Endothelial cell (in vitro differentiated cells): ENCODE results near the gene PTPRM. TPM values are rescaled to one million over a fixed set of nuclear protein-coding genes. Genes with fewer than 3 reads are reported as not detected.

Source experiments
- DNase-seq: peaks from one replicate; pipeline ENCODE4 v3.0.0; 2021; ENCODE audit warnings: low spot score
- H3K27ac Mint-ChIP-seq: one replicate; pipeline ENCODE4 v1.8.0; 2021; ENCODE audit warnings: mixed read lengths, inconsistent platforms; ENCODE audit not compliant: unreplicated experiment
- H3K27me3 Mint-ChIP-seq: one replicate; pipeline ENCODE4 v1.8.0; 2021; ENCODE audit warnings: mild to moderate bottlenecking, moderate library complexity, mixed read lengths, inconsistent platforms; ENCODE audit not compliant: unreplicated experiment
- H3K36me3 Mint-ChIP-seq: one replicate; pipeline ENCODE4 v1.8.0; 2021; ENCODE audit warnings: mild to moderate bottlenecking, low read depth, mixed read lengths, inconsistent platforms; ENCODE audit not compliant: unreplicated experiment
- H3K4me1 Mint-ChIP-seq: one replicate; pipeline ENCODE4 v1.8.0; 2021; ENCODE audit warnings: mild to moderate bottlenecking, mixed read lengths, inconsistent platforms; ENCODE audit not compliant: unreplicated experiment
- H3K4me3 Mint-ChIP-seq: one replicate; pipeline ENCODE4 v1.8.0; 2021; ENCODE audit warnings: mild to moderate bottlenecking, mixed read lengths, inconsistent platforms; ENCODE audit not compliant: unreplicated experiment
- H3K9me3 Mint-ChIP-seq: one replicate; pipeline ENCODE4 v1.8.0; 2021; ENCODE audit warnings: mixed read lengths, inconsistent platforms; ENCODE audit not compliant: unreplicated experiment
- total RNA-seq: library from RNA; stranded (reverse); fragmentation: NEBNext Ultra II Directional; extraction: Animal tissue kit (Norgen Biotek cat#: 25700); gene quantifications from one replicate; pipeline ENCODE4 v1.2.1, GENCODE V29; 2021; ENCODE audit not compliant: unreplicated experiment
- TF ChIP-seq, protein P1 (sequence below): fragments of 200-600 bp; sonication (generic); IDR thresholded peaks from one replicate; pipeline ENCODE4 v1.5.0; 2021; ENCODE audit warnings: antibody characterized with exemption; ENCODE audit not compliant: unreplicated experiment

PTPRM gene
- total RNA-seq, 1 donor from 2014 or later = 284 TPM

DNA sequence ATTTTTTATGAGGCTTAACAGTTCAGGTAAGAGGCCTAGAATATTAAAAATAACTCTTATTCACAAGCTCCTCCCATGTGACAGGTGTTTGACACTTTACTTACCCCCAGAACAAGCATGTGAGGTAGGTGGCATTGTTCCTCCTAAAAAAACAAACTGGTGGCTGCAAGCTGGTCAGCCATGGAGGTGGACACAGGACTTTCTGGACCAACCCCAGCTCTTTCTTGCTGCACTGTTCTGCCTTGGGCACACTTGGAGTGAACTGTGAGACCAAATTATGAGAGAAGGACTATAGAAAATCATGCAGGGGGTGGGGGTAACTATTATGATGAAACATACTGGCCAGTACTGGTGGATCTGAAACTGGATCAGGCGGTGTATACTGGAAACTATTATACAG, 56.6 kb downstream of the PTPRM start:
- no peaks in the 10 kb centered on the region for H3K9me3 Mint-ChIP-seq
- no peak for DNase-seq
- H3K36me3 Mint-ChIP-seq = peaks cover 5% of the 10 kb centered on the region
- H3K4me1 Mint-ChIP-seq = peaks cover 54% of the 10 kb centered on the region
- H3K27ac Mint-ChIP-seq = no peak overlapping the region
- H3K27me3 Mint-ChIP-seq = peaks cover 3% of the 10 kb centered on the region
- H3K4me3 Mint-ChIP-seq = no peak overlapping the region
- TF ChIP-seq, protein P1, sequence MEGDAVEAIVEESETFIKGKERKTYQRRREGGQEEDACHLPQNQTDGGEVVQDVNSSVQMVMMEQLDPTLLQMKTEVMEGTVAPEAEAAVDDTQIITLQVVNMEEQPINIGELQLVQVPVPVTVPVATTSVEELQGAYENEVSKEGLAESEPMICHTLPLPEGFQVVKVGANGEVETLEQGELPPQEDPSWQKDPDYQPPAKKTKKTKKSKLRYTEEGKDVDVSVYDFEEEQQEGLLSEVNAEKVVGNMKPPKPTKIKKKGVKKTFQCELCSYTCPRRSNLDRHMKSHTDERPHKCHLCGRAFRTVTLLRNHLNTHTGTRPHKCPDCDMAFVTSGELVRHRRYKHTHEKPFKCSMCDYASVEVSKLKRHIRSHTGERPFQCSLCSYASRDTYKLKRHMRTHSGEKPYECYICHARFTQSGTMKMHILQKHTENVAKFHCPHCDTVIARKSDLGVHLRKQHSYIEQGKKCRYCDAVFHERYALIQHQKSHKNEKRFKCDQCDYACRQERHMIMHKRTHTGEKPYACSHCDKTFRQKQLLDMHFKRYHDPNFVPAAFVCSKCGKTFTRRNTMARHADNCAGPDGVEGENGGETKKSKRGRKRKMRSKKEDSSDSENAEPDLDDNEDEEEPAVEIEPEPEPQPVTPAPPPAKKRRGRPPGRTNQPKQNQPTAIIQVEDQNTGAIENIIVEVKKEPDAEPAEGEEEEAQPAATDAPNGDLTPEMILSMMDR = no peak

DNA sequence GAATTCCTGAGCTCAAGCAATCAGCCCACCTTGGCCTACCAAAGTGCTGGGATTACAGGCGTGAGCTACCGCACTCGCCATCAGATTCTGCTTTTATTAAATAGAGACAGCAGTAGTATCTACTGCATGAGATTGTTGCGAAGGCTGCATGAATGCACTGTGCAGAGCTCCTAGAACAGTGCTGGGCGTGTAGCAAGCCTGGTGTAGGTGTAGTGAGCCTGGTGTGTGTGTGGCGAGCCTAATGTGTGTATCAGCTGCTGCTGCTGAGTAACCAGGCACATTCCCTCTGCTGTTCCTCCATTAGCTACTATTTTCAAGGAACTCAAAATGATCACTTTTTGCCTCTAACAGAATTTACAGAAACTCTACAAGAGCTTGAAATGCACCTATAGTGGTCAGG, 57.6 kb downstream of the PTPRM start:
- Mint-ChIP-seq H3K4me3 (no peak overlapping the region), H3K27ac (no peak overlapping the region), H3K36me3 (peaks cover 7% of the 10 kb centered on the region), H3K9me3 (no peaks in the 10 kb centered on the region), H3K27me3 (peaks cover 3% of the 10 kb centered on the region), H3K4me1 (peaks cover 52% of the 10 kb centered on the region)
- DNase-seq = no peak
- TF ChIP-seq, protein P1 = no peak

DNA sequence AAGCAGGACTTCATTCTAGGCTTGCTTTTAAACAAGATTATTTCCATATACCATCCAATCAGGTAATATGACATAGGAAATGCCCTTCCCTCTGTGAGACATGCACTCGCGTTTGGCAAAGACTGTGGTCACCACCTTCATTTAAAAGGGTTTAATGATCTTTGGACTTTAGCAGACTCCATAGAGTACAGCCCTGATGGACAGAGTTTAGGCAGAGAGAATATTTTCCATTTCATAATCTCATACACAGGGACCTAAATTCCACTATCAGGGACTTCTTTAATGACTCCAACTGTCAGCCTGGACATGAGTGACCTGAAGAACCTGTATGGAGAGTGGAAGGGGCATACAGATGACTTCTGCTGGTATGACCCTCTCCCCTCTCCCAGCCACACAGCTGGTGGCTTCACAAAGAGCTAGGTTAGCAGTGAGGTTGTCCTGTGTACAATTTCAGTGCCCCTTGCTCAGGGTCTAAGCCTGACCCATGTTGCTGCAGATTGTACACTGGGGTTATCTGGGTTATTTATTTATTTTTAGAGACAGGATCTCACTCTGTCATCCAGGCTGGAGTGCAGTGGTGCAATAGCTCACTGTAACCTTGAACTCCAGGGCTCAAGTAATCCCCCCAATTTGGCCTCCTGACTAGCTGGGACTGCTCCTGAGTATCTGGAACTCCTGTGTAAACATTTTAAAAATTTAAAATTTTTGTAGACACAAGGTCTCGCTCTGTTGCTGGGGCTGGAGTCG, 59.2 kb downstream of the PTPRM start:
- H3K4me1 Mint-ChIP-seq = peaks cover 51% of the 10 kb centered on the region
- peaks cover 3% of the 10 kb centered on the region for H3K27me3 Mint-ChIP-seq
- H3K36me3 Mint-ChIP-seq = peaks cover 9% of the 10 kb centered on the region
- no peak overlapping the region for H3K4me3 Mint-ChIP-seq
- peak overlapping the region; percentile 70 for H3K27ac Mint-ChIP-seq
- DNase-seq = no peak
- TF ChIP-seq, protein P1 = no peak
- H3K9me3 Mint-ChIP-seq = no peaks in the 10 kb centered on the region

DNA sequence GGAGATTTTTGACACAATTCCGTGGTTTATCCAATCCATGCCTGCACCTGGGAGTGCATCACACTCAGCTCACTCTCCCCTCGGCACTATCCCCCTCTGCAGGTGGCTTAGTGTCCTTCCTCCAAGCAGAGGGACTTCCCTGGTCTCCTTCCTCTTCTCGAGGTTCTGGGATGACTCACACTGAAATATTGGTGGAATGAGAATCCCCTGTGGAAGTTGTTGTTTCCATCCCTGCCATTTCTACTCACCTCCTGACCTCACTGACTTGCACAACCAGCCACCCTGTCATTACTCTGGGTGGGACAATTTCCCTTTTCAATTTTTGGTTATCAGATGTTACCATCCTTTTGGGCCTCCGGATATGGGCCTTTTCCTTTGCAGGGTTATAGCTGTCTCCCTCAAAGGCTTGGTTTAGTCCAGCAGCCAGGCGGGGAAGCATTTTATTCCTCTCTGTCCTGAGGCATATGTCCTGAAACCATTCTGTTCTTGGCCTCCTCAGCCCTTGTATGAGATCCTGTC, 59.9 kb downstream of the PTPRM start:
- Mint-ChIP-seq H3K27ac (peak overlapping the region; percentile 70), H3K27me3 (peaks cover 3% of the 10 kb centered on the region), H3K9me3 (no peaks in the 10 kb centered on the region), H3K4me3 (no peak overlapping the region), H3K4me1 (peaks cover 51% of the 10 kb centered on the region), H3K36me3 (peaks cover 9% of the 10 kb centered on the region)
- DNase-seq = peak; percentile 14
- TF ChIP-seq, protein P1 = no peak

DNA sequence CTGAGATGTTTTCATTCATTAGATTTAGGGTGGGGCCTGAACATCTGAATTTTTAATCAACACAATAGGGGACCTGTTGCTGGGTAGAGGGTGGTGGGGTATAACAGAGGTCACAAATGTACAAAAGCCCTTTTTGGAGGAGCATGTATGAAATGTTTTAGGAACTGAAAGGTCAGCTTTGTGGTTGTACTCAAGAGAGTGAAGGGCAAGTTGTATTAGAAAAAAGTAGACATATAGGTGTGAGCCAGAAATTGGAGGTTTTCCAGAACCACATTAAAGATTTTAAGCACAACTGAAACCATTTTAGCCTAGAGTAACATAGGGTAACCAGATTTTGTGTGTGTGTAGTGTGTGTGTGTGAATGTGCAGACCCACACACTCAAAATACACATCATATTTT, 62.3 kb downstream of the PTPRM start:
- peaks cover 61% of the 10 kb centered on the region for H3K4me1 Mint-ChIP-seq
- TF ChIP-seq, protein P1 = no peak
- DNase-seq = no peak
- peaks cover 5% of the 10 kb centered on the region for H3K27me3 Mint-ChIP-seq
- no peaks in the 10 kb centered on the region for H3K9me3 Mint-ChIP-seq
- peaks cover 9% of the 10 kb centered on the region for H3K36me3 Mint-ChIP-seq
- no peak overlapping the region for H3K27ac Mint-ChIP-seq
- H3K4me3 Mint-ChIP-seq = no peak overlapping the region
